ENCODE results near the gene MRPS16. TPM values are rescaled to one million over a fixed set of nuclear protein-coding genes. Genes with fewer than 3 reads are reported as not detected.

MRPS16 gene
- total and polyA plus RNA-seq, 9 of the 15 experiments (the other 6 are each of a cell fraction or from before 2014, with no cell fraction given): 65.0 to 239 (median 146) TPM

DNA sequence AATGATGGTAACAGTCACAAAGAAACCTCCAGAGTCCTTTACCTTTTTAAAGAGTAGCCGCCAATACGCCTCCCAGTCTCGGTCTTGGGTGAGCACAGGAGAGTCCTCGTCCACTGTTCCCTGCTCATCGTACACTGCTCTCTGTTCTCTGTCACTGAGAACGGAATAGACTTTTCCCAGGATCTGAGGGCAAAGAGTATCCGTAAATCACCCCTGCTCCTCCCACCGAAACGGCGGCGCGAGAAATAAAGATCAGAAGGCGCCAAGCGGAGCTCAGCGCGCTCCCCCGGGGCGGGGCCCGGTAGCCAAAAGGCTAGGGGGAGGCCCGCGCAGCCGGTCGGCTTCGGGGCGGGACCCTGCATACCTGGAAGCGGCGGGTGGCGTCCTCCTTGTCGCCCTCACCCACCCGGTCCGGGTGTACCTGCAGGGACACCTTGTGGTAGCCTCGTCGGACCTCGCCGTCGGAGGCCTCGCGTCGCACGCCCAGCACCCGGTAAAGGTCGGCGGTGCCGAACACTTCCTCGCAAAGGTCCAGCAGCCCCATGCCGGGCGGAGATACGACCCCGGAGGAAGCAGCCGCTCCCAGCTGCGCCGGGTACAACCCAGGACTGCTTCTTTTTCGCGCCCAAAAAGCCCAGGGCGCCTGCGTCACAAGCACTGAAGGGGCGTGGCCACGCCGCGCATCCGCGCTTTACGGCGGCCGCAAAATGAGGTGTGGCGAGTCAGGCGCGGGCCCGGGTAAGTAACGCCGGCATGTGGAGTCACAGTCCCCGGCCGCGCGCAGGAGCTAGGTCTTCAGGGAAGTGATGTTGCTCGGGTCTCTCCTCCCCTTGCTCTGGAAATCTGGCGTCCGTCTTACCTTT is 5.6 kb downstream of the MRPS16 start, which contains the start of gene DNAJC9 (continued):
- TF ChIP-seq, protein P1, sequence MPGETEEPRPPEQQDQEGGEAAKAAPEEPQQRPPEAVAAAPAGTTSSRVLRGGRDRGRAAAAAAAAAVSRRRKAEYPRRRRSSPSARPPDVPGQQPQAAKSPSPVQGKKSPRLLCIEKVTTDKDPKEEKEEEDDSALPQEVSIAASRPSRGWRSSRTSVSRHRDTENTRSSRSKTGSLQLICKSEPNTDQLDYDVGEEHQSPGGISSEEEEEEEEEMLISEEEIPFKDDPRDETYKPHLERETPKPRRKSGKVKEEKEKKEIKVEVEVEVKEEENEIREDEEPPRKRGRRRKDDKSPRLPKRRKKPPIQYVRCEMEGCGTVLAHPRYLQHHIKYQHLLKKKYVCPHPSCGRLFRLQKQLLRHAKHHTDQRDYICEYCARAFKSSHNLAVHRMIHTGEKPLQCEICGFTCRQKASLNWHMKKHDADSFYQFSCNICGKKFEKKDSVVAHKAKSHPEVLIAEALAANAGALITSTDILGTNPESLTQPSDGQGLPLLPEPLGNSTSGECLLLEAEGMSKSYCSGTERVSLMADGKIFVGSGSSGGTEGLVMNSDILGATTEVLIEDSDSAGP (CRISPR knock-in tag; IDR thresholded peaks at IDR 0.05): no peak
- peak; percentile 62 for TF ChIP-seq TCF3 (CRISPR knock-in tag; IDR thresholded peaks at IDR 0.05)
- peak; percentile 36 for TF ChIP-seq MXD1 (CRISPR knock-in tag; IDR thresholded peaks at IDR 0.05; ENCODE audit: borderline replicate concordance, poor library complexity, severe bottlenecking)
- TF ChIP-seq NONO (IDR thresholded peaks at IDR 0.05; ENCODE audit: low read depth in 2 of 2, low read length in 1 of 2): peak; percentile 74 to 83
- TF ChIP-seq ZNF398 (CRISPR knock-in tag; IDR thresholded peaks at IDR 0.05): no peak
- TF ChIP-seq CHD4 (IDR thresholded peaks at IDR 0.05; ENCODE audit: insufficient read depth, insufficient replicate concordance, low read depth, low read length, poor library complexity, severe bottlenecking): no peak
- TF ChIP-seq ZNF134 (CRISPR knock-in tag; conservative IDR thresholded peaks at IDR 0.05): no peak
- TF ChIP-seq CHCHD3 (CRISPR knock-in tag; IDR thresholded peaks at IDR 0.05): no peak
- no peak for TF ChIP-seq ZNF507 (tag; conservative IDR thresholded peaks at IDR 0.05)
- TF ChIP-seq HLTF (IDR thresholded peaks at IDR 0.05): peak; percentile 79; the same call in 1 of the 2 replicates
- TF ChIP-seq SIRT6 (IDR thresholded peaks at IDR 0.05; ENCODE audit: low read depth, low read length): peak; percentile 59
- TF ChIP-seq CBFA2T3 (IDR thresholded peaks at IDR 0.05): peak; percentile 57; the same call in 1 of the 2 replicates
- TF ChIP-seq IRF2 (CRISPR knock-in tag; IDR thresholded peaks at IDR 0.05): no peak
- peak; percentile 39 for TF ChIP-seq SMARCE1 (IDR thresholded peaks at IDR 0.05)
- peak; percentile 98 for TF ChIP-seq KDM5B (IDR thresholded peaks at IDR 0.05; ENCODE audit: insufficient replicate concordance, low read depth, low read length)
- no peak for TF ChIP-seq ZNF280A (IDR thresholded peaks at IDR 0.05; ENCODE audit: low read depth, partially characterized antibody)
- TF ChIP-seq ZBTB7A (IDR thresholded peaks at IDR 0.05; ENCODE audit: borderline replicate concordance, control insufficient read depth, low read depth, low read length): peak; percentile 85; the same call in 1 of the 2 replicates
- no peak for TF ChIP-seq GATA2 (CRISPR knock-in tag; IDR thresholded peaks at IDR 0.05)
- TF ChIP-seq LCOR (CRISPR knock-in tag; IDR thresholded peaks at IDR 0.05): peak; percentile 94
- TF ChIP-seq ZNF561 (CRISPR knock-in tag; conservative IDR thresholded peaks at IDR 0.05): no peak; the same call in 1 of the 2 replicates
